ENCODE measurements around the gene LRMDA. TPM values are rescaled to one million over a fixed set of nuclear protein-coding genes. Genes with fewer than 3 reads are reported as not detected.

LRMDA gene
- total and polyA plus RNA-seq, 10 of the 15 experiments (the other 5 are each of a cell fraction or from before 2014, with no cell fraction given) = 0.07 to 0.54 (median 0.29) TPM; not detected in 4

- no peak overlapping the region for H3K27ac ChIP-seq (ENCODE audit: control insufficient read depth, insufficient read depth)
- no peaks in the 10 kb centered on the region for H3K4me1 ChIP-seq (ENCODE audit: control insufficient read depth, insufficient read depth, low read length)
- ATAC-seq = no peak
- intact Hi-C loops (cut with micrococcal nuclease; ENCODE audit: unreplicated experiment) = loop anchor here (2.0 to 5.0 kb wide), 2 partner anchors 510 to 637 kb away; partner anchors contain the start of gene ZNF503
- H4K20me1 ChIP-seq (ENCODE audit: control insufficient read depth, insufficient read depth) = no peaks in the 10 kb centered on the region; the same call in 1 of the 2 replicates
- no peak overlapping the region for H3K9ac ChIP-seq (ENCODE audit: control insufficient read depth, insufficient read depth, low read length)
- 0% methylated on average over 2 of the region's 2 CpGs for WGBS (ENCODE audit: insufficient coverage, insufficient replicate concordance, low lambda C conversion rate, missing lambda C conversion rate)
- H3K79me2 ChIP-seq (ENCODE audit: control insufficient read depth, insufficient read depth, low read length) = no peaks in the 10 kb centered on the region
- no TSS peak for BruUV-seq (replicated peaks)
- RAD21 ChIA-PET (ENCODE audit: unreplicated experiment) = interaction anchor here (1.8 to 3.1 kb wide), 4 partner anchors 49 to 637 kb away, joined by 9 to 38 read pairs (median 9); partner anchors contain the start of gene ZNF503
- no peak overlapping the region for H2AFZ ChIP-seq (ENCODE audit: control insufficient read depth, low read depth, low read length)
- H3K4me2 ChIP-seq (ENCODE audit: control insufficient read depth, insufficient read depth) = no peak overlapping the region
- FAIRE-seq = no peak
- H3K36me3 ChIP-seq (ENCODE audit: control insufficient read depth in 2 of 2, insufficient read depth in 2 of 2, low read length in 1 of 2) = no peaks in the 10 kb centered on the region
- CTCF ChIA-PET = interaction anchor here (0.7 to 3.3 kb wide), 12 partner anchors 9 to 946 kb away, joined by 3 to 31 read pairs (median 5); partner anchors contain the start of gene ZNF503
- in situ Hi-C loops (cut with MboI) = loop anchor here (25.0 kb wide), 1 partner anchor 650 kb away; no protein-coding TSS in a partner anchor
- DNase-seq (ENCODE audit: low read depth, low spot score) = no peak
- H3K4me3 ChIP-seq = no peak overlapping the region
- SMC1A ChIA-PET (ENCODE audit: uncharacterized antibody, unreplicated experiment) = interaction anchor here (1.0 to 2.2 kb wide), 5 partner anchors 51 to 640 kb away, joined by 3 to 17 read pairs (median 6); partner anchors contain the start of gene ZNF503
- H3K9me3 ChIP-seq (replicated peaks; ENCODE audit: control insufficient read depth, insufficient read depth, low read length) = no peaks in the 10 kb centered on the region; the same call in 2 of the 3 replicates
- POLR2A ChIA-PET = no interaction called here
- no peaks in the 10 kb centered on the region for H3K27me3 ChIP-seq (replicated peaks in 1 of 2; ENCODE audit: control insufficient read depth in 2 of 2, insufficient read depth in 2 of 2, low read length in 1 of 2)
- no peak for TF ChIP-seq SMAD5 (IDR thresholded peaks at IDR 0.05; ENCODE audit: low read depth)
- no peak for TF ChIP-seq PAX5 (IDR thresholded peaks at IDR 0.05; ENCODE audit: borderline replicate concordance, low read depth, low read length)
- TF ChIP-seq ZNF207 (IDR thresholded peaks at IDR 0.05; ENCODE audit: borderline replicate concordance) = no peak
- TF ChIP-seq NFXL1 (IDR thresholded peaks at IDR 0.05; ENCODE audit: borderline replicate concordance) = no peak
- TF ChIP-seq ZNF384 (IDR thresholded peaks at IDR 0.05; ENCODE audit: borderline replicate concordance, low read depth, low read length) = no peak
- TF ChIP-seq, protein P1, sequence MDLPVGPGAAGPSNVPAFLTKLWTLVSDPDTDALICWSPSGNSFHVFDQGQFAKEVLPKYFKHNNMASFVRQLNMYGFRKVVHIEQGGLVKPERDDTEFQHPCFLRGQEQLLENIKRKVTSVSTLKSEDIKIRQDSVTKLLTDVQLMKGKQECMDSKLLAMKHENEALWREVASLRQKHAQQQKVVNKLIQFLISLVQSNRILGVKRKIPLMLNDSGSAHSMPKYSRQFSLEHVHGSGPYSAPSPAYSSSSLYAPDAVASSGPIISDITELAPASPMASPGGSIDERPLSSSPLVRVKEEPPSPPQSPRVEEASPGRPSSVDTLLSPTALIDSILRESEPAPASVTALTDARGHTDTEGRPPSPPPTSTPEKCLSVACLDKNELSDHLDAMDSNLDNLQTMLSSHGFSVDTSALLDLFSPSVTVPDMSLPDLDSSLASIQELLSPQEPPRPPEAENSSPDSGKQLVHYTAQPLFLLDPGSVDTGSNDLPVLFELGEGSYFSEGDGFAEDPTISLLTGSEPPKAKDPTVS (IDR thresholded peaks at IDR 0.05; ENCODE audit: low read depth, low read length) = no peak
- no peak for TF ChIP-seq YBX1 (IDR thresholded peaks at IDR 0.05)
- TF ChIP-seq ATF7 (IDR thresholded peaks at IDR 0.05; ENCODE audit: low read depth) = no peak
- TF ChIP-seq, protein P2, sequence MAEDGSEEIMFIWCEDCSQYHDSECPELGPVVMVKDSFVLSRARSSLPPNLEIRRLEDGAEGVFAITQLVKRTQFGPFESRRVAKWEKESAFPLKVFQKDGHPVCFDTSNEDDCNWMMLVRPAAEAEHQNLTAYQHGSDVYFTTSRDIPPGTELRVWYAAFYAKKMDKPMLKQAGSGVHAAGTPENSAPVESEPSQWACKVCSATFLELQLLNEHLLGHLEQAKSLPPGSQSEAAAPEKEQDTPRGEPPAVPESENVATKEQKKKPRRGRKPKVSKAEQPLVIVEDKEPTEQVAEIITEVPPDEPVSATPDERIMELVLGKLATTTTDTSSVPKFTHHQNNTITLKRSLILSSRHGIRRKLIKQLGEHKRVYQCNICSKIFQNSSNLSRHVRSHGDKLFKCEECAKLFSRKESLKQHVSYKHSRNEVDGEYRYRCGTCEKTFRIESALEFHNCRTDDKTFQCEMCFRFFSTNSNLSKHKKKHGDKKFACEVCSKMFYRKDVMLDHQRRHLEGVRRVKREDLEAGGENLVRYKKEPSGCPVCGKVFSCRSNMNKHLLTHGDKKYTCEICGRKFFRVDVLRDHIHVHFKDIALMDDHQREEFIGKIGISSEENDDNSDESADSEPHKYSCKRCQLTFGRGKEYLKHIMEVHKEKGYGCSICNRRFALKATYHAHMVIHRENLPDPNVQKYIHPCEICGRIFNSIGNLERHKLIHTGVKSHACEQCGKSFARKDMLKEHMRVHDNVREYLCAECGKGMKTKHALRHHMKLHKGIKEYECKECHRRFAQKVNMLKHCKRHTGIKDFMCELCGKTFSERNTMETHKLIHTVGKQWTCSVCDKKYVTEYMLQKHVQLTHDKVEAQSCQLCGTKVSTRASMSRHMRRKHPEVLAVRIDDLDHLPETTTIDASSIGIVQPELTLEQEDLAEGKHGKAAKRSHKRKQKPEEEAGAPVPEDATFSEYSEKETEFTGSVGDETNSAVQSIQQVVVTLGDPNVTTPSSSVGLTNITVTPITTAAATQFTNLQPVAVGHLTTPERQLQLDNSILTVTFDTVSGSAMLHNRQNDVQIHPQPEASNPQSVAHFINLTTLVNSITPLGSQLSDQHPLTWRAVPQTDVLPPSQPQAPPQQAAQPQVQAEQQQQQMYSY (CRISPR knock-in tag; IDR thresholded peaks at IDR 0.05) = no peak
- TF ChIP-seq BHLHE40 (IDR thresholded peaks at IDR 0.05; ENCODE audit: borderline replicate concordance in 1 of 2, low read depth in 2 of 2, low read length in 1 of 2) = no peak
- TF ChIP-seq NBN (IDR thresholded peaks at IDR 0.05) = no peak
- TF ChIP-seq REST (IDR thresholded peaks at IDR 0.05; ENCODE audit: low read depth, low read length) = no peak
- TF ChIP-seq CHD1 (IDR thresholded peaks at IDR 0.05; ENCODE audit: low read depth, low read length) = no peak
- TF ChIP-seq MEF2A (IDR thresholded peaks at IDR 0.05; ENCODE audit: insufficient read depth, low read depth, low read length) = no peak
- no peak for TF ChIP-seq HDAC2 (IDR thresholded peaks at IDR 0.05)
- no peak for TF ChIP-seq RAD21 (IDR thresholded peaks at IDR 0.05; ENCODE audit: insufficient read depth, low read depth, low read length)
Observed at GRCh38 chr10:76037531-76038155, 606.2 kb downstream of the LRMDA start.

Measured in GM12878 (cell line).